Trophoblast cell (in vitro differentiated cells and primary cell): Measurements from ENCODE around the gene PELI1.

ENCODE experiments used
- DNase-seq, 2 donors: peaks; one replicate each; pipeline ENCODE4 v3.0.0-alpha.2; 2016
- H2AFZ ChIP-seq: 2 replicates; pipeline ENCODE4 v1.6.1; 2013; ENCODE audit warnings: low read length, moderate library complexity, mild to moderate bottlenecking; ENCODE audit not compliant: insufficient read depth, poor library complexity
- H2AK5ac ChIP-seq: 2 replicates; pipeline ENCODE4 v1.6.1; 2013; ENCODE audit warnings: mild to moderate bottlenecking, low read length
- H2BK120ac ChIP-seq: 2 replicates; pipeline ENCODE4 v1.6.1; 2013; ENCODE audit warnings: low read length, mild to moderate bottlenecking, moderate library complexity; ENCODE audit not compliant: insufficient read depth, poor library complexity
- H2BK12ac ChIP-seq: 2 replicates; pipeline ENCODE4 v1.6.1; 2013; ENCODE audit warnings: mild to moderate bottlenecking, low read length, moderate library complexity
- H2BK5ac ChIP-seq: 2 replicates; pipeline ENCODE4 v1.6.1; 2013; ENCODE audit warnings: low read length, low read depth, moderate library complexity, mild to moderate bottlenecking; ENCODE audit not compliant: poor library complexity
- H3K14ac ChIP-seq: 2 replicates; pipeline ENCODE4 v1.6.1; 2013; ENCODE audit warnings: mild to moderate bottlenecking, low read length
- H3K18ac ChIP-seq: 2 replicates; pipeline ENCODE4 v1.6.1; 2013; ENCODE audit warnings: mild to moderate bottlenecking, low read length
- H3K23ac ChIP-seq: 2 replicates; pipeline ENCODE4 v1.6.1; 2013; ENCODE audit warnings: low read length
- H3K27ac ChIP-seq: 2 replicates; pipeline ENCODE4 v1.5.1; 2013; ENCODE audit warnings: low read depth, mild to moderate bottlenecking, inconsistent platforms, low read length, moderate library complexity
- H3K27me3 ChIP-seq: 2 replicates; pipeline ENCODE4 v1.6.1; 2013; ENCODE audit warnings: inconsistent platforms, mild to moderate bottlenecking, low read length, moderate library complexity; ENCODE audit not compliant: insufficient read depth
- H3K36me3 ChIP-seq, 2 experiments: 1 replicate in 1 of 2; 2 replicates in 1 of 2; pipeline ENCODE4 v1.6.1; 2013; ENCODE audit warnings: low read length in 2 of 2, mild to moderate bottlenecking in 2 of 2, moderate library complexity in 1 of 2; ENCODE audit not compliant: insufficient read depth in 2 of 2, control insufficient read depth in 1 of 2
- H3K4ac ChIP-seq: 2 replicates; pipeline ENCODE4 v1.6.1; 2013; ENCODE audit warnings: low read depth, mild to moderate bottlenecking, low read length, moderate library complexity
- H3K4me1 ChIP-seq, 2 experiments: 1 replicate in 1 of 2; 2 replicates in 1 of 2; pipeline ENCODE4 v1.6.1; 2013; ENCODE audit warnings: low read length in 2 of 2, mild to moderate bottlenecking in 2 of 2, moderate library complexity in 1 of 2; ENCODE audit not compliant: insufficient read depth in 2 of 2, control insufficient read depth in 1 of 2
- H3K4me2 ChIP-seq: 2 replicates; pipeline ENCODE4 v1.6.1; 2013; ENCODE audit warnings: inconsistent platforms, mild to moderate bottlenecking, low read length, moderate library complexity
- H3K4me3 ChIP-seq: 2 replicates; pipeline ENCODE4 v1.5.1; 2013; ENCODE audit warnings: mild to moderate bottlenecking, low read depth, low read length, inconsistent platforms
- H3K79me1 ChIP-seq: one replicate; pipeline ENCODE4 v1.6.1; 2013; ENCODE audit warnings: low read length
- H3K79me2 ChIP-seq: 2 replicates; pipeline ENCODE4 v1.6.1; 2013; ENCODE audit warnings: low read length, mild to moderate bottlenecking; ENCODE audit not compliant: control insufficient read depth, insufficient read depth, poor library complexity
- H3K9ac ChIP-seq: 2 replicates; pipeline ENCODE4 v1.6.1; 2013; ENCODE audit warnings: mild to moderate bottlenecking, low read length
- H3K9me3 ChIP-seq: 2 replicates; pipeline ENCODE4 v1.6.1; 2013; ENCODE audit warnings: low read depth, mild to moderate bottlenecking, control low read depth, inconsistent platforms, low read length; ENCODE audit not compliant: insufficient read depth
- H4K12ac ChIP-seq: 2 replicates; pipeline ENCODE4 v1.6.1; 2013; ENCODE audit warnings: low read depth, mild to moderate bottlenecking, low read length, moderate library complexity
- H4K8ac ChIP-seq: 2 replicates; pipeline ENCODE4 v1.6.1; 2013; ENCODE audit warnings: low read depth, mild to moderate bottlenecking, low read length, moderate library complexity
- H4K91ac ChIP-seq: one replicate; pipeline ENCODE4 v1.6.1; 2013; ENCODE audit warnings: low read depth, mild to moderate bottlenecking, low read length, moderate library complexity
- WGBS: extraction: QIAGEN DNeasy Blood & Tissue Kit; methylation state at CpG from one replicate; pipeline ENCODE4 v1.1.7; 2013; ENCODE audit warnings: missing lambda C conversion rate; ENCODE audit not compliant: insufficient read length, insufficient coverage; ENCODE audit errors: extremely low coverage; 5-methylcytosine and 5-hydroxymethylcytosine counted together

Gene PELI1

DNA sequence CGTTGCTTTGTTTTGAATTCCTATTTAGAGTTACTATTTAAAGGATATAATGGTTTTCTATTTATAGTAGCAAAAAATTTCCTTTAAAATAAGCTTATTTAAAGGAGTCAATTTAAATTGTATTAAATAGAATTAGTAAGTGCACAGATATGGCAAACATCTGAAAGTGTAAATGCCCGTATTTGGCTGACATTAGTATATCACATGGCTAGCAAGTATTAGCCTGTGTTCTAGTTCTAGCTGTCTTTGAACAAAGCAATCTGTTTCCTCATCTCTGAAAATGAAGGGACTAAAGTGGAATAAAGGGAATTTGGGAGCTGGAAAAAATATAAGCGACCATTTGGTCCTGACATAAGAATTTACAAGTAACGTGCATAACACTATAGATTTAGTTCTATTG, 32.2 kb downstream of the PELI1 start:
- H4K91ac ChIP-seq = no peak overlapping the region
- no CpG with 5 or more reads among the region's 4 CpGs for WGBS

DNA sequence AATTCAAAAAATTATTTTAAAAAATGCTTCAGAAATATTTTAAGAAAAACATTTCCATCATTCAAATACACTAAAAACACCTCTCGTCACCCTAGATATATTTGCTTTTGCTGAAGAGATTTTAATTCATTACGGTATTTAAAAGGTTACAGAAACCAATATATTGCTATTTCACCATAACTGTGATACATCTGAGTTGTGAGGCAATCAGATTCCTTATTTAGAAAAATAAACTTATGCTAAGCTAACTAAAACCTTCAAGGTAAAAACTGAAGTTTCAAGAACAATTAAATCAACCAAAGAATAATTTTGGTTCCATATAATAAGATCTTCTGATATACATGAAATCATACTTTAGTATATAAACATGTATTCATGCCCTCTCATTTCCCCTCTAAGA, 32.8 kb downstream of the PELI1 start:
- no peak overlapping the region for H4K8ac ChIP-seq
- H3K9ac ChIP-seq = no peak overlapping the region
- no peak overlapping the region for H4K12ac ChIP-seq
- H3K23ac ChIP-seq = no peak overlapping the region
- H3K9me3 ChIP-seq = no peaks in the 10 kb centered on the region
- H3K36me3 ChIP-seq = no peaks in the 10 kb centered on the region
- H2BK12ac ChIP-seq = no peak overlapping the region
- H4K91ac ChIP-seq = no peak overlapping the region
- H3K4me3 ChIP-seq = no peak overlapping the region
- no peak overlapping the region for H3K18ac ChIP-seq
- no peaks in the 10 kb centered on the region for H3K79me1 ChIP-seq
- H3K4me2 ChIP-seq = no peak overlapping the region
- H2BK5ac ChIP-seq = no peak overlapping the region
- no peak overlapping the region for H3K14ac ChIP-seq
- H3K4me1 ChIP-seq = no peaks in the 10 kb centered on the region
- H2AK5ac ChIP-seq = no peak overlapping the region
- no peak overlapping the region for H2AFZ ChIP-seq
- no peak for DNase-seq
- H3K27me3 ChIP-seq = no peaks in the 10 kb centered on the region
- WGBS = 100% methylated on average over 1 of the region's 2 CpGs
- H3K4ac ChIP-seq = no peak overlapping the region
- no peak overlapping the region for H3K27ac ChIP-seq
- H2BK120ac ChIP-seq = no peak overlapping the region
- H3K79me2 ChIP-seq = peaks cover 2% of the 10 kb centered on the region

More for the DNA sequence above, 32.2 kb downstream of the PELI1 start:
- Histone ChIP-seq H3K9me3 (no peaks in the 10 kb centered on the region), H4K12ac (no peak overlapping the region), H2BK120ac (no peak overlapping the region), H3K4me2 (no peak overlapping the region), H2BK12ac (no peak overlapping the region), H4K8ac (no peak overlapping the region), H3K79me1 (no peaks in the 10 kb centered on the region), H2AFZ (no peak overlapping the region), H3K79me2 (peaks cover 2% of the 10 kb centered on the region), H3K9ac (no peak overlapping the region), H2BK5ac (no peak overlapping the region), H3K4ac (no peak overlapping the region), H3K27me3 (no peaks in the 10 kb centered on the region), H3K14ac (no peak overlapping the region), H3K18ac (no peak overlapping the region), H2AK5ac (no peak overlapping the region), H3K23ac (no peak overlapping the region), H3K27ac (no peak overlapping the region), H3K4me1 (no peaks in the 10 kb centered on the region), H3K4me3 (no peak overlapping the region), H3K36me3 (no peaks in the 10 kb centered on the region)
- peak; percentile 13 to 65 for DNase-seq

DNA sequence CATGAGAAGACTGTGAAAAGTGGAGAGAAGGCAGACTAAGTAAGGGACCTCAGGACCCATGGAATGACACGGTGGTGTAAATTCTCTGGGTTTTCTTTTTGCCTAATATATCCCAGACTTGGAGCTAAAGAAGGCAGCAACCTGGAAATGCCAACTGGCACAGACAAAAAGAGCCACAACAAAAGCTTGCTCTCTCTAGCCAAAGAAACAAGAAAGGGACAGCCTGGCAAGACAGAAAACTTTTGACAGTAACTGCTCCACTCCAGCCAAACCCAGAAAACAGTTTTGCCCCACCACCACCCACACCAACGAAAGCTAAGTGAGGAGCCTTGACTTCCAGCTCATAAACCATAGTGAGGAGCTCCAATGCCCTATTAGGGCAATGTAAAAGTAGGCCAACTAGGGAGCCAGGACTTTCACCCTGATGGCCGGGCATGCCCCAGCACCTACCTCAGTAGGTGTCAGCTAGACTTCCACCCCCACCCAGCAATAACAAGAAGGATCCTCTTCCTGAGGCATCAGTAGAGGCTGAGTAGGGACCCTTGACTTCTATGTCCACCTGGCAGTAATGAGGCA, 35.5 kb downstream of the PELI1 start:
- H3K27me3 ChIP-seq = no peaks in the 10 kb centered on the region
- H4K8ac ChIP-seq = no peak overlapping the region
- WGBS = no CpG with 5 or more reads among the region's 3 CpGs
- DNase-seq = no peak
- H2AFZ ChIP-seq = no peak overlapping the region
- H4K91ac ChIP-seq = no peak overlapping the region
- H3K36me3 ChIP-seq = no peaks in the 10 kb centered on the region
- H2BK12ac ChIP-seq = no peak overlapping the region
- no peak overlapping the region for H2BK120ac ChIP-seq
- no peak overlapping the region for H4K12ac ChIP-seq
- H3K14ac ChIP-seq = no peak overlapping the region
- H2AK5ac ChIP-seq = no peak overlapping the region
- no peaks in the 10 kb centered on the region for H3K9me3 ChIP-seq
- no peak overlapping the region for H3K4me3 ChIP-seq
- H3K23ac ChIP-seq = no peak overlapping the region
- H3K27ac ChIP-seq = no peak overlapping the region
- H3K4ac ChIP-seq = no peak overlapping the region
- no peak overlapping the region for H2BK5ac ChIP-seq
- peak overlapping the region; percentile 80 for H3K18ac ChIP-seq
- H3K4me1 ChIP-seq = no peaks in the 10 kb centered on the region
- H3K4me2 ChIP-seq = no peak overlapping the region
- H3K9ac ChIP-seq = no peak overlapping the region
- no peaks in the 10 kb centered on the region for H3K79me1 ChIP-seq
- H3K79me2 ChIP-seq = peaks cover 2% of the 10 kb centered on the region

DNA sequence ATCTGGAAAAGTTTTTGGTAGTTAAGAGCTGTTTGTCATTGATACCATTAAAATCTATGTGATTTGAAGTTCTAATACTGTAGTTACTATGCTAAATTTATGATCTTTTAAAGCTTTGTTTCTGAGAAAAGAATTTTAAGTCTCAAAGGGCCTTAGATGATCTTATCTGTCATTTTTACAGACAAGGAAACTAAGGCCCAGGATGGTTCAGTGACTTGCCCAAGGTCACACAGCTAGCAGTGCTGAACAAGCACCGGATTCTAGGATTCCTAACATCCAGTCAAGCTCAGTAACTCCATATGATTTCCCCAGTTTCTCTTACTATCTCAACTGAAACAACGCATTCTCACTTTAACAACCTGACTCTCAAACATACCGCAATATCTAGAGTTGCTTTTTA, 37.7 kb downstream of the PELI1 start:
- Histone ChIP-seq H3K14ac (no peak overlapping the region), H2BK5ac (no peak overlapping the region), H2AFZ (no peak overlapping the region), H3K27ac (no peak overlapping the region), H3K79me1 (no peaks in the 10 kb centered on the region), H3K4me2 (no peak overlapping the region), H3K4me1 (no peaks in the 10 kb centered on the region), H2AK5ac (no peak overlapping the region), H3K36me3 (no peaks in the 10 kb centered on the region), H3K9ac (no peak overlapping the region), H4K91ac (no peak overlapping the region), H3K4me3 (no peak overlapping the region), H3K9me3 (no peaks in the 10 kb centered on the region), H3K18ac (no peak overlapping the region), H4K12ac (no peak overlapping the region), H3K4ac (no peak overlapping the region), H2BK12ac (no peak overlapping the region), H3K23ac (no peak overlapping the region), H3K79me2 (peaks cover 2% of the 10 kb centered on the region), H2BK120ac (no peak overlapping the region), H4K8ac (no peak overlapping the region), H3K27me3 (no peaks in the 10 kb centered on the region)
- DNase-seq = no peak
- WGBS = 100% methylated on average over 1 of the region's 3 CpGs
